EH (cell line): ENCODE measurements around the gene UBE2S.
A peak's percentile ranks its signal among the peaks of the same experiment; 100 is the strongest.
"Not testable (repeated sequence)": the region's sequence is repeated elsewhere in the genome, so short reads cannot be mapped to it uniquely, and the experiment has no call there.

ENCODE experiments used
- DNase-seq: peaks from one replicate; pipeline ENCODE4 v3.0.0-alpha.2; 2015; ENCODE audit warnings: low read depth

Gene UBE2S

DNA sequence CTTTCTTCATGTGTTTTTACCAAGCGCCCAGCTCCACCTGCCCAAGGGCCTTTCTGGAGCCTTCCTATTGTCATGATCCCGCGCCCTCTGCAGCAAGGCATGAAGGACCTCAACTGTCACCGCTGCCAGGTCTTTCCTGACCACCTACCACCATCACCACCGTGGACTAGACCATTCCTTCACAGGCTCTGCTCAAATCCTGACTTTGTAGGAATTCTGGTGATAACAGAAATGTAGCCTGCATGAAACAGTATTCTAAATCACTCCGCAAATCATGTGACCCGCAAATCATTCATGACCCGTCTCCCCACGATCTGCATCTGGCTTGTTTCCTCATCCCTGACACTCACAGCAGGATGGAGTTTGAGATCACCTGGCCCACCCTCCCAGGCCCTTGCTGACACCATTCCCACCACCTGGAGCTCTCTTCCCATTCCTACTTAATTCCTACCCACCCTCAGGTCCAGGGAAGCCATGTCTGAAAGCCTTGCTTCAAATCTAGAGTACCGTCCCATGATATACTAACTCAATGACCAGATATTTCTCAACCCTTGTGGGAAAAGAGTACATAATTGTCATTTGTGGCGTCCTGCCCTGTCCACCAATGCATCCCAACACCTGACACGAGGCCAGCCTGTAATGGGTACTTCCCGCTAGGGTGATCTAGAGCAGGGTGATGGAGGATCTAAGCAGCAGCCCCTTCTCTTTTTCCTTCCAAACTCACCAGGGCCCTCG lies 1.3 kb downstream of the UBE2S start:
- DNase-seq = no peak

DNA sequence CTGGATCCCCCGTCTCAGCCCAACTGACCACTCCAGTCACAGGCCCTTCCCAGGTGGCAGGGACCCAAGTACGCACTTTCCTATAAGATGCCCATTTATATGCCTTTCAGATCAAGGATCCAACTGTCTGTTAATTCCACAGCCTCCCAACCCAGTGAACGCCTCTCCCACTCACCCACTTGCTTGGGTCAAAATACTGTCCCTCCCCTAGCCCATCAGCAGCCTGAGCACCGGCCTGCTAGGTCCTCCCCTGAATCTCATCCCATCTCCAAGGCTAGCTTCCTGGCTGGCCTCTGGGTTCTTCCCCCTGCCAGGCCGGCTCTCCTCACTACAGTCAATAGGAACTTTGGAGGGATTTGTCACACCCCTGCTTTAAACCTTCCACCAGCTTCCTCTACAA lies 1.9 kb downstream of the UBE2S start:
- no peak for DNase-seq

DNA sequence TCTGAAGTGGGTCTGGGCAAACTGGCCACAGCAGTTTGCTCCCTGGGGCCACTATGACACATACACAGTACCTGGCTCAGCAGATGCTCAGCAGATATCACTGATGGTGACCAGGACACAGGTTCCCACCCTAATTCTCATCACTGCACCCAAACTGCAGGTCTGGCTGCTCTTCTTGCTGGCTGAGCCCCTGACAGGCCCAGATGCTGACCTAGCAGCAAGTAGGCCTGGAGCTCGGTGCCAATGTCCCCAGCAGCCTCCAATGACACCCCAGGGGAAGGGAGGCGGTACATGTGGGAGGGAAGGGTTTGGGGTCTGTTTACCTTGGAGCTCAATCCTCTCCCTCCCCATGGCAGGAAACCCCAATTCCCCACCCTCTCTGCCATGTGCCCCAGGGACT lies 5.1 kb downstream of the UBE2S start:
- no peak for DNase-seq

DNA sequence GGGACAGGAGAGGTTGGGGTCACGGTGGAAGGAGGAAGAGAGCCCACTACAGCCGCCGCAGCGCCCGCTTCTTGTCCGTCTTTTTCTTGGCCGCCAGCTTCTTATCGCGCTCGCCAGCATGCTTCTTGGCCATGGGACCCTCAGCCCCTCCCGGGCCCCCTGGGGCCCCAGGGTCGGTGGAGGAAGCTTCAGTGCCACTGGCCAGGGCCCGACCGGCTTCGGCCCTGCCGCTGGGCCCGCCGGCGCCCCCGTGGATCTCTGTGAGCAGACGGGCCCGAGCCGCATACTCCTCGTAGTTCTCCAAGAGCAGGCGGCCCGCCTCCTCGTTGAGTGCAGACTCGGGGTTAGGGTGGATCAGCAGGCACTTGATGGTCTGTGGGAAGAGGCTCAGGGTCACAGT lies 6.2 kb downstream of the UBE2S start:
- not testable (repeated sequence) for DNase-seq

DNA sequence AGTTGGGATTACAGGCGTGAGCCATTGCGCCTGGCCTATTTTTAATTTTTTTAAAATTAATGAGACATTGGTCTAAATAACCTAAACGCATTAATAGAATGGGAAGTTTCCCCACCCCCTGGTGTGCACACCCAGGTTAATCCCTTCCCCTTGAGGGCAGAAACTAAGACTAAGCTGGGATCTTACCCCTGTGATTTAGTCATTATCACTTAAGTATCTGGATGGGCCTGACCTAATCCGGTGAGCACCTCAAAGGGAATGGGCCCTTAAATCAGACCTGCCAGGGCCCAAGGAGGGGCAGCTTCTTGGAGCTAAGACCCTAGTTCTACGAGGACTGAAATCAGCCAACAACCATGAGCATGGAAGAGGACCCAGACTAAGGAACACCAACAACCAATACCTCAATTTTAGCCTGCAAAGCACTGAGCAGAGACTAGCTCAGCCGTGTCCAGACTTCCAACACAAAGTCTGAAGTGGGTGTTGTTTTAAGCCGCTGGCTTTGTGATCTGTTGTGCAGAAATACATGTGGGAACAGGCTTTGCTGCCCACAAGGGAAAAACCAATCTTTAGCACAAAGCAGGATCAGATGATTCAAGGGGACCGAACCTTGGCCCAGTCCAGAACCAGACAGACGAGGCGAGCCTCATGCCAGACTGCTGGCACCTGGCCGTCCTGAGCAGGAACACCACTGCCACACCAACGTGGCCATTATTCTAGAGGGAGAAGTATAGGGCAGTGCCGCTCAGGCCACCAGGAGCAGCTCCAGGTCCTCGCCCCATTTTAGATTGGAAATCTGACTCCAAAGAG lies 7.1 kb downstream of the UBE2S start:
- DNase-seq = no peak

DNA sequence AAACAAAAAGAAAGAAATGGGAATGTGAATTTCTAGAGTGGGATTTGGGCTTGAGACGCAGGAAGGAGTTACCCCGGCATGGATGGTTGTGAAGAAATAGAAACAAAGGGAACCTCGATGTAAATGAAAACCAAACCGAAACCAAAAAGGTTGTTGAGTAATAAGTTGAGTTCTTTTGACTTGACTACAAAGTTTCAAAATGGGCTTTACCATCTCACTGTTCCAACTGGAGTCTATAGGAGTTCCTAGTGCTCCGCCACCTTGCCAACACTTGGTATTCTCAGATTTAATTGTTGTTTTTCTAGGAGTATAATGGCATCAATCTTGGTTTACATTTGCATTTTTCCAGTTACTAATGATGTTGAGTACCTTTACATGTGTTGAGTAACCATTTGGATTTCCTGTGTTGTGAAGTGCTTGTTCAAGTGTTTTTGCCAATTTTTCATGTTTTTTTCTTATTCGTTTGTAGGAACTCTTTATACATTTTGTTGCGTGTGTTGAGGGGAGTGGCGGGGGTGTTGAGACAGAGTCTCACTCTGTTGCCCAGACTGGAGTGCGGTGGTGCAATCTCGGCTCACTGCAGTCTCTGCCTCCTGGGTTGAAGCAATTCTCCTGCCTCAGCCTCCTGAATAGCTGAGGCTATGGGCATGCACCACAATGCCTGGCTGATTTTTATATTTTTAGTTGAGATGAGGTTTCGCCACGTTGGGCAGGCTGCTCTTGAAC lies 9.2 kb downstream of the UBE2S start:
- DNase-seq = no peak

DNA sequence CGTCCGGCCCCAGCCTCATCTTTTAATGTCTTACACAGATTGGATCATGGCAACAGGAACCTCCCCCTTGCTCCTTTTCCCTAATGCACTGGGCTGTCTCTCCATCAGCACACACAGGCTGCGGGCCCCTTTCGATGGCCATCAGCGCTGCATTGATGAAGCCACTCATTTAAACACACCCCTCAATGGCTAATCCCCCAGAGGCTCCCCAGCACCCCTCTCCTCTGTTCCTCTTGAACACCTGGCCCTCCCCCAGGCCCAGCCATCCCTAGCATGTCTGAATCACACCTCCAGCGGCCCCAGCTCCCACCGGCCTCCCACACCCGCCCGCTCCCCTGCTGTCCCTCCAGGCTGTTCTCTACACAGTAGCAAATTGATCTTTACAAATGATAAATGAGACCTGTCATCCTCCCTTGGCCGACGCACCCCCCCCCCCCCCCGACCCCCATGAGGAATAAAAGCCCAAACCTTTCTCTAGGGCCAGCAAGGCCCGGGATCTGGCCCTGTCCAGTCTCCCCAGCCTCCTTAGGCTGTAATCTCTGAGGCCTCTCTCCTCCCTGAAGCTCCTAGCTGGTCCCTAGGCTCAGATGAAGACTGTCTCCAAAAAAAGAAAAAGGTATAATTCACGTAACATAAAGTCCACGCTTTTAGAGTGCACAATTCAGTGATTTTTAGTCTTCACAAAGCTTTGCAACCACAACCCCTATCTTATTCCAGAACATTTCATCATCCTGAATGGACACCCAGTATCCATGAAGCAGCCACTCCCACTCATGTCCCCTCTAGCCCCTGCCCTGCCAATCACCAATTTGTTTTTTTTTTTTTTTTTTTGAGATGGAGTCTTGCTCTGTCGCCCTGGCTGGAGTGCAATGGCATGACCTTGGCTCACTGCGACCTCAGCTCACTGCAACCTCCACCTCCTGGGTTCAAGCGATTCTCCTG lies 14.5 kb downstream of the UBE2S start:
- DNase-seq = no peak

DNA sequence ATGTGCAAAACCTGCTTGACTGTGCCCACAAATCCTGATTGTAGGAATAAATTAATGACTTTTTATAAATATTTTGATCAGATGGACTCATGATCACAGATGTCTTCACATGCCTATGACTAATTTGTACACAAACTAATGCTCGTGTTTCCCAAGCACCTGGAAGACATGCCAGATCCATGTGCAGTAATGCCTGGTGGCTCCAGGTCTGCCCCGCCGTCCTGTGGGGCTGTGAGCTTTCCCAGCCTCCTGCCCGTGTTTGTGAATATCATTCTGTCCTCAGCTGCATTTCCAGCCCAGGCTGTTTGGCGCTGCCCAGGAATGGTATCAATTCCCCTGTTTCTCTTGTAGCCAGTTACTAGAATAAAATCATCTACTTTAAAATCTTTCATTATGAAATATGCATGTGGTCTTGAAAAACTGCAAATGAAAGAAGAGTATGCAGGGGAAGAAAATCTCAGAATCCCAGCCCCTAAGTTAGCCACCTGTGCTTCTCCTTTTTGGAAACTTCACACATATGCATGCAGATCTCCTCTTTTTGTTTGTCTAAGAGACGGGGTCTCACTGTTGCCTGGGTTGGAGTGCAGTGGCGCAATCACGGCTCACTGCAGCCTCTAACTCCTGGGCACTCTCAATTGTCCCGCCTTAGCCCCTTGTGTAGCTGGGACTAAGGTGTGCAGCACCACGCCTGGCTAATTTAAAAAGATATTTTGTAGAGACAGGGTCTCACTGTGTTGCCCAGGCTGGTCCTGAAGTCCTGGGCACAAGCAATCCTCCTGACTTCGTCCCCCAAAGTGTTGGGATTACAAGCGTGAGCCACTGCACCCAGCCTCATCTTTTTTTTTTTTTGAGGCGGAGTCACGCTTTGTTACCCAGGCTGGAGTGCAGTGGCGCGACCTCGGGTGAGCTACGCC lies 15.6 kb downstream of the UBE2S start:
- DNase-seq = peak; percentile 31

DNA sequence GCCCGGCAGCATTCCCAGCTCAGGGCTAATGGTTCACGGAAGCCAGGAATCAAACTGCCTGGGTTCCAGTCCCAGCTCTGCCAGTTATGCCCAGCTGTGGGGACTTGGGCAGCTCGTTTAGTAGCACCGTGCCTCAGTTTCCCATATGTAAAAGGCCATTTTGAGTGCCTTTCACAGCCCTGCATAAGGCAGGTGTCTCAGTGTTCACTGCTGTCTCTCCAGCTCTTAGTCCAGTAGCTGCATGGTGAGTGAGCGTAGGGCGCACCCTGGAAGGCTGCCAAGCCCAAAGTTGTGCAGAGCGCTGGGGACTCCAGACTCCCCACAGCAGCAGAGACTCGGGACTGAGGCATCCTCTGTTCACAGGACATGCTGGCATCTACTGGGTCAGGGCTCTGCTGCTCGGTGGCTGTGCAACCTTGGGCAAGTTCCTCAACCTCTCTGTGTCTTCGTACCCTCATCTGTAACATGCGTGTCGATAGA lies 16.4 kb downstream of the UBE2S start:
- DNase-seq = no peak

DNA sequence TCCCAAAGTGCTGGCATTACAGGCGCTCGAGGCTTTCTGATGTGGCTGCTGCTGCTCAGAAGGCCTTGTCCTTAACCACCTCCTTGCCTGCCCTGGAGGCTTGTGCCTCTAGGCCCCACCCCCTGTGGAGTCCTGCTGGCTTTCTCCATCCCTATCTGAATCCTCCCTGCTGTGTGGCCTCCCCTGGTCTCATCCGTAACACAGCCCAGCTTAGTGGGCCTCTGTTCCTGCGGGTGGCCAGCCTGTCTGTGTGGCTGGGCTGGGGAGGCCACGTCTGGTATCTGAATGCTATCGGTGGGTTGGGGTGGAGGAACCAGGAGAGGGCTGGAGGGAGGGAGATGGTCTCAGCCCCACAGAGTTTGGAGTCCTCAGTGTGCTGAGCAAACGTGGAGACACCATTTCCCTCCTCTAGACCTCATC lies 17.1 kb downstream of the UBE2S start:
- DNase-seq = peak; percentile 39

DNA sequence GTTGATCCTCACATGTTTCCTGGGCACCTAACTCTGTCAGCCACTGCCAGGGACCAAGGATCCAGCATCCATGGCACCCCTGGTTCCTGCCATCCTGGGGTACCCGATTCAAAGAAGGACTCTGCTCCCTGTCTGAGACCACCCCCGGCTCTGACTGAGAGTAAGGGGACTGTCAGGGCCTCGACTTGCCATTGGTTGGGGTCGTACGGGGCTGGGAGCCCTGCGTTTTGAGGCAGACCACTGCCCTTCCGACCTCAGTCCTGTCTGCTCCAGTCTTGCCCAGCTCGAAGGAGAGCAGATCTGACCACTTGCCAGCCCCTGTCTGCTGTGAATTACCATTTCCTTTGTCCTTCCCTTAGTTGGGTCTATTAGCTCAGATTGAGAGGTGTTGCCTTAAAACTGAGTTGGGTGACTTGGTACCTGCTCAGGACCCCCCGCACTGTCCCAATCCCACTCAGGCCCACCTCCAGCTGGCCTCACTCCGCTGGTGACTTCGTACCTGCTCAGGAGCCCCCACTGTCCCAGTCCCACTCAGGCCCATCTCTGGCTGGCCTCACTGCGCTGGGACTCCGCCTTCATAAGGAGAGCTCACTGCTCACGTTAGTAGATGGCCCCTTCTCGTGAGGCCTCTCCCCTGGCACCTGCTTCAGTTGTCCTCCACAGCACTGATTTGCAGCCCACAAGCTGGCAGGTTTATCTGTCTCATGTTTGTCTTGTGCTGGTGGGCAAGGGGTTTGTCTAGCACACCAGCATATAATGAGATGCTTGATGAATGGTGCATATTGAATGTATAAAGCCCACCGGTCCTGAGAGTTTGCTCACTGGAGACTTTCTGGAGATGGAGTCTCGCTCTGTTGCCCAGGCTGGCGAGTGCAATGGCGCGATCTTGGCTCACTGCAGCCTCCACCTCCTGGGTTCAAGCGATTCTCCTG lies 17.9 kb downstream of the UBE2S start:
- no peak for DNase-seq

DNA sequence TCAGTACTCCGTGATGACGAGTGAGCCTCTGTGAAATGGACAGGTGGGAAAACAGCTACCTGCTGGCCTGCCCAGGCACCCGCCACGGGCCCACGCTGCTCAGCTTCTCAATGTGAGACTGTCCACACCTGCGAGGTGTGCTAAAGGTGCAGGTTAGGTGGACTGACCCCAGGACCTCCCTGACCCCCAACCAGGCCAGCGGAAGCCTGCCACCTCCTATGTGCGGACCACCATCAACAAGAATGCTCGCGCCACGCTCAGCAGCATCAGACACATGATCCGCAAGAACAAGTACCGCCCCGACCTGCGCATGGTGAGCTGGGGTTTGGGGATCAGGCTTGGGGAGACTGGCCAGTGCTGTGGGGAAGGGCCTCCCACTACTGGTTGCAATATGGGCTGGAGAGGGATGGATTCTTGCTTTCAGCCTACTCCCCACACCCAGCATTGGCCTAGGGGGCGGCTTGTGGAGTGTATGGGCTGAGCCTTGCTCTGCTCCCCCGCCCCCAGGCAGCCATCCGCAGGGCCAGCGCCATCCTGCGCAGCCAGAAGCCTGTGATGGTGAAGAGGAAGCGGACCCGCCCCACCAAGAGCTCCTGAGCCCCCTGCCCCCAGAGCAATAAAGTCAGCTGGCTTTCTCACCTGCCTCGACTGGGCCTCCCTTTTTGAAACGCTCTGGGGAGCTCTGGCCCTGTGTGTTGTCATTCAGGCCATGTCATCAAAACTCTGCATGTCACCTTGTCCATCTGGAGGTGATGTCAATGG lies 19.7 kb downstream of the UBE2S start:
- no peak for DNase-seq

DNA sequence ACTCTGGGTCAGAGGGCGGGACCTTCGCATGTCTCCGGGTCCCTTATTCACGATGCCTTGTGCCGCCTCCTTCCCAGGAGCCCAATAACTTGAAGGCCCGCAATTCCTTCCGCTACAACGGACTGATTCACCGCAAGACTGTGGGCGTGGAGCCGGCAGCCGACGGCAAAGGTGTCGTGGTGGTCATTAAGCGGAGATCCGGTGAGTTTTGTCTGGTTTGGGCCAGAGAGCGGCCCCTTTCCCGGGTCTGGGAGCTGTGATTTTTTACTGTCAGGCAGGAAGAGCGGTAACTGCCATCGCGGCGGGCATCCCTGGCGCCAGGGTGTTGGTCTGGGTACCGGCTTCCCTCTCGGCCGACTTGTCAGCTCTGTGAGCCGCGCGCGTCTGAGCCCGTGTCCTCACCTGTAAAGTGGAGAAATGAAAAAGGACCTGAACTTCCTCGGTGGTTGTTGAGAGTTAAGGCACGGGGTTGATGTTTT lies 21.1 kb downstream of the UBE2S start:
- DNase-seq = no peak

DNA sequence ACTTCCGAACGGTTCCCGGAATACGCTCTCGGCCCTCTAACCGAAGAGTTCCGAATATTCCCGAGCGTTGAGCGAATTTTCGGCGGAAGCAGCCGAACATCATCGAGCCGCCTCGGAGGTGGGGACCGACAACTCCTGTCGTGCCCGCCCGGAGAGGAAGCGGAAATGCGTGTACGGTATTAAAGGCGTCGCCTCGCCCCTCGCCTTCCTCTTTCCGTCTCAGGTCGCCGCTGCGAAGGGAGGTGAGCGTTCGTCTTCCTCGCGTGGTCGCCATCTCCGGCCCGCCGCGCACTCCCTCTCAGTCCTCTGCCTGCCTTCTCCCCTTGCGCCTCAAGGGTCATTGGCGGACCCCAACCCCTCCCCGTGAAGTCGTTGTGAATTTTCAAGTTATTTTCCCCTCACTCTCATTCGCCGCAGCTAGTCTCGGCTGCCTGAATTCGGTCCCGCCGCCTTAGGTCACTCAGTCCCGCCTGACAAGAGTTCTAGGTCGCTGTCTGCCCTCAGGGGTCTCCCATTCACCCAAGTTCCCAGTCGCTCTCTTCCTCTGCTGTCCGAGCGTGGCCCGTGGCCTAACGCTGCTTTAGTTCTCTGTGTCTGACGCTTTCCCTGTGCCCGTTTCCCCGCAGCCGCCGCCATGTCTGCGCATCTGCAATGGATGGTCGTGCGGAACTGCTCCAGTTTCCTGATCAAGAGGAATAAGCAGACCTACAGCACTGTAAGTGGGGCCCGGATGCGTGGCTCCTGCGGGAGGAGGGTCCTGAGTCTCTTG lies 21.7 kb downstream of the UBE2S start, which contains the start of gene RPL28:
Gene RPL28, plus strand, starts transcription at position 209 of the 769 bp plus-strand sequence. Its CDS starts 426 bp downstream, at position 635.
- DNase-seq = peak; percentile 98

DNA sequence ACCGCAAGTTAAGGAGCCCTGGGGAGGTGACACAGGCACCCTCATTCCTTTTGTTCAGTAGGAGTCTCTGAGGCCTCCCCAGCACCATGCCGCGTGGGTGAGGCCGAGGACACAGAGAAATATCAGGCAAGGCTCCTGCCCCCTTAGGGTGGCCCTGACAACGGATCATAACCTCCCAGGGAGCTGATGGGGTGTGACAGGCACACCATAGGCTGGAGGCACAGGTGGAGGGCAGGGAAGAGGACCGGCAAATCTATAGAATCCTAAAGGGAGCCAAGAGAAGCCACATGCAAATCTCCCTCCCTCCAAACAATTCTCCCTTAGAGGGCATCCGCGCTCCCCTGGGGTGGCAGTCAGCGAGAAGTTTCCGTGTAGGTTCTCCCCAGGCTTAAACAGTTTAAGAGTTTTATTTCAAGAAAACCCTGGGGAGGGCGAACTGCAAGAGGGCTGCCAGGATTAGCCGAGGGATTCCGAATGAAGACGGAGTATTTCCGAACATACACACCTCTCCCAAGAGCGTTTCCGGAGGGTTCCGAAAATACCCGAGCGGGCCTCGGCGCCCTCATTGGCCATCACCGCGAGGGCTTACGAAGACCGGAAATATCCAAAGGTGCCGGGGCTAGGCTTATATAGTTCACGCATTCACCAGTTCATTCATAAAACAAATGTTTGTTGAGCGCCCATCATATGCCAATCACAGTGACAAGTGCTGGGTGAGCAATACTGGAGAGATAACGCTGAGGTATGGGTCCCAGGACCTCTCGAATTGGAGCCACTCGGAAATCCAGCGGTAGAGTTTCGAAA lies 22.5 kb downstream of the UBE2S start:
- DNase-seq = peak; percentile 96

DNA sequence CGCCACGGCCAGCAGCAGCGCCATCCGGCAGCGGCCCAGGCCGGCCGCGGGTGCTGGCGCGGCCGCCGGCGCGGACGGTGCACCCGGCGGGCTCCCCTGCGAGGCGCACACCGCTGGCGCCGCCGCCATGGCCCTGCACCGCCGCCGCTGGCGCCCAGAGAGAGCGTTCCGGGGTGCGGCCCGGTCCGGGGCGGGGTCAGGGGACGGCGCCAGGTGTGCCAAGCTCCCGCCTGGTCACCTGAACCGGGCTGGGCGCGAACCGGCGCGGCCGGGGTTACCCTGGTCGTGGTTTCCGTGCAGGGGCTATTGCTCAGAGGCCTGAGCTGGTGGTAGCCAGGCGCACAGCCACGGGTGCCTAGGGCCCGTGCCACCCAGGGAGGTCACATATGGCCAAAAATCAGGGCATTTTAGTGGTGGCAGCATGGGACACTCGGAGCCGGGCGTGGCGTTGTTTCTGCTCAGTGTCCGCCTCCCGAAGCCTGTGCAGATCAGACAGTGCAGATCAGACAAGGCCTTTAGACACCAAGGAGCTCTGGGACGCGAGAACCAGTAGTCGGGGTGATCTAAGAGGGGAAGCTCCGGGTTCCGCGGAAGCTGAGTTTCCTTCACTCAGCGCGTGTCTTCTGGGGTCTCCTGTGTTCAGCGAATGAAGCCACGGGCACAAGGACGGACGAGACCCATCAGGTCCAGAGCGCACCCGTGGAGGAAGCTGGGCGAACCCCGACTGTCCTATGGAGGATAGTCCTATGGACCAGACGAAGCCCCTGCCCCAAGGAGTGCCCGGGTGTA lies 23.3 kb downstream of the UBE2S start, which contains the start of gene TMEM238:
Gene TMEM238, minus strand, starts transcription at position 162 of the 789 bp plus-strand sequence. Its CDS starts 33 bp downstream, at position 129.
- DNase-seq = no peak
